Pulmonary artery endothelial cell (primary cell): ENCODE measurements around the gene GDPD5. TPM values are rescaled to one million over a fixed set of nuclear protein-coding genes. Genes with fewer than 3 reads are reported as not detected.

Experiments
- DNase-seq: peaks from one replicate; pipeline ENCODE4 v3.0.0-alpha.2; 2011; ENCODE audit warnings: low read depth, low spot score
- total RNA-seq: library from RNA; depleted of rRNA; stranded (reverse); fragments of >200 nt; gene quantifications from 2 replicates; pipeline ENCODE4 v1.2.3, GENCODE V29; 2014

The GDPD5 gene, protein sequence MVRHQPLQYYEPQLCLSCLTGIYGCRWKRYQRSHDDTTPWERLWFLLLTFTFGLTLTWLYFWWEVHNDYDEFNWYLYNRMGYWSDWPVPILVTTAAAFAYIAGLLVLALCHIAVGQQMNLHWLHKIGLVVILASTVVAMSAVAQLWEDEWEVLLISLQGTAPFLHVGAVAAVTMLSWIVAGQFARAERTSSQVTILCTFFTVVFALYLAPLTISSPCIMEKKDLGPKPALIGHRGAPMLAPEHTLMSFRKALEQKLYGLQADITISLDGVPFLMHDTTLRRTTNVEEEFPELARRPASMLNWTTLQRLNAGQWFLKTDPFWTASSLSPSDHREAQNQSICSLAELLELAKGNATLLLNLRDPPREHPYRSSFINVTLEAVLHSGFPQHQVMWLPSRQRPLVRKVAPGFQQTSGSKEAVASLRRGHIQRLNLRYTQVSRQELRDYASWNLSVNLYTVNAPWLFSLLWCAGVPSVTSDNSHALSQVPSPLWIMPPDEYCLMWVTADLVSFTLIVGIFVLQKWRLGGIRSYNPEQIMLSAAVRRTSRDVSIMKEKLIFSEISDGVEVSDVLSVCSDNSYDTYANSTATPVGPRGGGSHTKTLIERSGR
- 17.5 and 42.6 TPM in 2 replicates for total RNA-seq

DNA sequence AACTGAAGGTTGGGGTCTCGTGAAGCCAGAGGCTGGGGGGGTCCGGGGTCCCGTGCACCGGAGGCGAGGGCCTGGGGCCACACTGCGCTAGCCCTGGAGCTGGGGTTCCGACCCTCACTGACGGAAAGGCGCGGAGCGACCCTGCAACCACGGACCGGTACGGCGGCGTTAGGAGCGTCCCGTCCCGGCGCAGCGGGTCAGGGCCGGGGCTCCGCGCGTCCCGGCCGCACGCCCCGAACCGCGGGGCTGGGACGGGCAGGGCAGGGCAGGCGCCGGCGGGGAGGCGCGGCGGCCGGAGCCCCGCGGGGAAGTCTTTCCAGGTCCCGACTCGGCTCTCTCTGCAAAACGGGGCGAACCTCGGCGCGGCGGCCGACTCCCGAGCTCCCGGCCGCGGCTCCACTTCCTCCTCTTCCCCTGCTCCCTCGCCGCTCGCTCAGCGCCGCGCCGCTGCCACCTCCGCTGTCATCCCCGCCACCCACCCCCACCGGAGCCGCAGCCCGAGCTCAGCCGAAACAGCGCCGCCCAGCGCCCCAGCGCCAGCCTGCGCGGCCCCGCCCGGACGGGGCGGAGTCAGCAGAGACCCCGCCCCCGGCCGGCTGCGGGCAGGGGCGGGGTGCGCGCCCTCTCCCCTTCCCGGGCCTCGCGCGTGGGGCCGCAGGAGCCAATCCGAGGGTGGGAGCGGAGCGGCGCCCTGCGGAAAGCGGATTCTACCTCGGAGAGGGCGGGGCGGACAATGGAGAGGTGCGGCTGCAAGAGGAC lies at the start of gene GDPD5:
Gene GDPD5, minus strand, starts transcription at position 509 of the 759 bp plus-strand sequence. CDS start 48,206 bp downstream, outside the sequence.
- peak; percentile 24 for DNase-seq

DNA sequence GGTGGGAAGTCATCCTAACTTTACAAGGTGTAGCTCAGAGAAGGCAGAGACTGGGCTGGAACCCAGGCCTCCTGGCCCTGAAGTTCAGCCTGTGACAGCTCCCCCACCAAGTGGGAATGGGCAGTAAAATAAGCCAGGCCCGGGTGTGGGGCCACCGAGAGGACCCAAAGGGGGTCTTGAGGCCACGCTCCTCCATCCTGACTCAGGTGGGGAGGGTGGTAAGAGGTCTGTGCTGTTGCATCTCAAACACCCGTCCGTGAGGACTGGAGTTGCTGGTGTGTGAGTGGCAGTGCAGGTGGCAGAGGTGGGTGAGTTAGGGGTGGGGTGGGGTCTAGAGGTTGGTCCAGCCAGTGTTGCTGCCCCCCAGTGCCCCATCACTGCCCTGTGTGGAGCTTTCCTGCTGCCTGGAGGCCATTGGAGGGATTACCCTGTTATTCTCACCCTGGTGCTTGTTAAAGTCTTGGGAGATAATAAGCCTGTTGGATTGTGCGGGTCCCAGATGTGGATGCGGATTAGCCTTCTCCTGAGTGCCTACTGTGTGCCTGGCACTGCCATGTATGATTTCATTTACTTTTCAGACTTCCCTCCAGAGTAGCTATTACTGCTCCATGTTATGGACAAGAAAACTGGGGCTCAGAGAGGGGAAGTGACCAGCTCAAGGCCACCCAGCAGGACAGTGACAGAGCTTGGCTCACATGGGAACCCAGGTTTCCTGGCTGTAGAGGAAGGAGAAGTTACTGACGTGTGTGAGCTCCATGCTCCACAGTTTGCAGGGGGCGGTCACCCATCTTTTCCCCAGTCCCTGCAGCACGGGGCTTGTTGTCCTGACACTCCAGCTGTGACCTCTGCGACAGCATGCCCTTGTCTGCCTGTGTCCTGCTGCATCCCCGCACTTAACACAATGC lies 49.2 kb upstream of the GDPD5 start:
- DNase-seq, result no peak

DNA sequence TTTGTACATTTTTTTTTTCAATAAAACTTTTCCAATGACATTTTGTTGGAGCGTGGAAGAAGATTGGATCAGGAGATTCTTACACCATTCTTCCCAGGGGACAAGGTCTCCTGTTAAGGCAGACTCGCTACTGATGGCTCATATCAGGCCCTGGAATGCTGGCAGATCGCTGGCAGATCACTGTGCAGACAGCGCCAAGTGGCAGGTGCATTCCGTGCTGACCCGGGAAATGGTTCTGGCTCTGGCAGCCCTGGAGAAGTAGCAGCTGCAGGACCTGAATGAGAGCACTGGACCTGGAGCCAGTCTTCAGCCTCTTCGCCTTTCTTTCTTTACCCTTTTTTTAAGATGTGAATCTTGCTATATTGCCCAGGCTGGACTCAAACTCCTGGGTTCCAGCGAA lies 47.0 kb upstream of the GDPD5 start:
- no peak for DNase-seq

DNA sequence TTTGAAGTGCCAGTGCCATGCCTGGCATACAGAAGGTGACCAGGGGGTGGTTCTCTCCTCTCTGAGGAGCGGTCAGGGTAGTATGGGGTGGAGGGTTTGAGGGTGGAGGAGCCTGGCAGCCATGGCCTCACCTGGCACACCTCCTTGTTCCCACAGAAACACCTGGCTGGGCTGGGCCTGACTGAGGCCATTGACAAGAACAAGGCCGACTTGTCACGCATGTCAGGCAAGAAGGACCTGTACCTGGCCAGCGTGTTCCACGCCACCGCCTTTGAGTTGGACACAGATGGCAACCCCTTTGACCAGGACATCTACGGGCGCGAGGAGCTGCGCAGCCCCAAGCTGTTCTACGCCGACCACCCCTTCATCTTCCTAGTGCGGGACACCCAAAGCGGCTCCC lies 45.9 kb upstream of the GDPD5 start:
- DNase-seq, result no peak

DNA sequence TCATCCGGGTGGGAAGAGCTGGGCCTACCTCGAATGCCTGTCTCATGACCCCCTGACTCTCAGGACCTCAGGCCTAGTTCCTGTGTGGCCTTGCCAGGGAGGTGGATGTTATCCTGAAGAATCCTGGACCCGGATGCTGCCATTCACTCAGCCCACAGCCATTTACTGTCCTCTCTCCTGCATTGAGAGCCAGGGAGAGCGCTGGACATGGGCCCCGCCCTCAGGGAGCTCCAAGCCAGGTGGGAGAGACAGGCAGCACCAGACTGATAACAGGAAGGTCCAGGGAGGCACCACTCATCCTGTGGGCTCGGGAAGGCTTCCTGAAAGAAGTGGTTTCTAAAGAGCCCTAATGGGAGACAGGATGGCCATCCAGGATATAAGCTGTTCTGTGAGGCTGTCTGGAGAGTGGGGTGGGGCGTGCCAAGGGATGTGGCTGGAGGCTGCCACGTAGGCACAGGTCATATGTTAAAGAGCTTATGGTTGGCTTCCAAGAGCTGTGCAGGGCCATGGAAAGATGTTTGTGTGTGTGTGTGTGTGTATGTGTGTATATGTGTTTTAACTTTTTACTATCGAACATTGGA lies 44.9 kb upstream of the GDPD5 start:
- no peak for DNase-seq

DNA sequence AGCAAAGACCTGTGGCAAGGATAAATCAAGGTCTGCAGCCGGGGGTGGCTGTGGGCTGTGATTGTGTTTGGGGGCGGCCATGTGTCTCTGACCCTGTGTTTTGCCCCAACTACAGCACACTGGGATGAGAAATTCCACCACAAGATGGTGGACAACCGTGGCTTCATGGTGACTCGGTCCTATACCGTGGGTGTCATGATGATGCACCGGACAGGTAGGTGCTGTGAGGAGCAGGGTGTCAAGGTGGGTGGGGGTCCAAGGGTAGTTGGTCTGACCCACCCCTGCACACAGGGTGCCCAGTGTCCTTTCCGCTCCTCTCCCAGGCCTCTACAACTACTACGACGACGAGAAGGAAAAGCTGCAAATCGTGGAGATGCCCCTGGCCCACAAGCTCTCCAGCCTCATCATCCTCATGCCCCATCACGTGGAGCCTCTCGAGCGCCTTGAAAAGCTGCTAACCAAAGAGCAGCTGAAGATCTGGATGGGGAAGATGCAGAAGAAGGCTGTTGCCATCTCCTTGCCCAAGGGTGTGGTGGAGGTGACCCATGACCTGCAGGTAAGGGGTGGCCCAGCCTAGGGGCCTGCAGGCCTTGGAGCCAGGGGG lies 43.0 kb upstream of the GDPD5 start:
- no peak for DNase-seq

DNA sequence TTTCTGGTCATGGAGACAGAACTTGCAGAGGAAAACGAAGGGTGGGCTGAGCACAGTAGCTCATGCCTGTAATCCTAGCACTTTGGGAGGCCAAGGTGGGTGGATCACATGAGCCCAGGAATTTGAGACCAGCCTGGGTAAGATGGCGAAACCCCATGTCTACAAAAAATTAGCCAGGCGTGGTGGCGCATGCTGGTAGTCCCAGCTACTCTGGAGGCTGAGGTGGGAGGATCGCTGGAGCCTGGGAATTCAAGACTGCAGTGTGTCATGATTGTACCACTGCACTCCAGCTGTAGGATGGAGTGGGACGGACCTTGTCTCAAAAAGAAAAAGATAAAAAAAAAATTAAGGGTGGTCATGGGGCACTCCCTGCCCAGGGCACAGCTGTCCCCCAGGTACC lies 42.2 kb upstream of the GDPD5 start:
- no peak for DNase-seq

DNA sequence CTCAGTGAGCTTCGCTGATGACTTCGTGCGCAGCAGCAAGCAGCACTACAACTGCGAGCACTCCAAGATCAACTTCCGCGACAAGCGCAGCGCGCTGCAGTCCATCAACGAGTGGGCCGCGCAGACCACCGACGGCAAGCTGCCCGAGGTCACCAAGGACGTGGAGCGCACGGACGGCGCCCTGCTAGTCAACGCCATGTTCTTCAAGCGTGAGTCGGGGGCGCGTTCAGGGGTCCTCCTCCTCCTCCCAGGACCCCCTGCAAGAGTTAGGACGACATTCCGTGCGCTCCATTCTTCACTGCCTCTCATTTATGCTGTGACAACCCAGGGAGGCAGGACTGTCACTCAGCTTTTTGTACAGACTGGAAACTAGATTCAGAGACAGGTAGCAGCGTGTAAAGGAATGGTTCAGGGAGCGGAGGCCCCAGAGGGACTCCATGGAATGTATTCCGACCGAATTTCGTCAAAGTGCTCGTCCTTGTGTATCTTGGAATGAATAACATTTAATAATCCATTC lies 41.1 kb upstream of the GDPD5 start:
- DNase-seq, result no peak

DNA sequence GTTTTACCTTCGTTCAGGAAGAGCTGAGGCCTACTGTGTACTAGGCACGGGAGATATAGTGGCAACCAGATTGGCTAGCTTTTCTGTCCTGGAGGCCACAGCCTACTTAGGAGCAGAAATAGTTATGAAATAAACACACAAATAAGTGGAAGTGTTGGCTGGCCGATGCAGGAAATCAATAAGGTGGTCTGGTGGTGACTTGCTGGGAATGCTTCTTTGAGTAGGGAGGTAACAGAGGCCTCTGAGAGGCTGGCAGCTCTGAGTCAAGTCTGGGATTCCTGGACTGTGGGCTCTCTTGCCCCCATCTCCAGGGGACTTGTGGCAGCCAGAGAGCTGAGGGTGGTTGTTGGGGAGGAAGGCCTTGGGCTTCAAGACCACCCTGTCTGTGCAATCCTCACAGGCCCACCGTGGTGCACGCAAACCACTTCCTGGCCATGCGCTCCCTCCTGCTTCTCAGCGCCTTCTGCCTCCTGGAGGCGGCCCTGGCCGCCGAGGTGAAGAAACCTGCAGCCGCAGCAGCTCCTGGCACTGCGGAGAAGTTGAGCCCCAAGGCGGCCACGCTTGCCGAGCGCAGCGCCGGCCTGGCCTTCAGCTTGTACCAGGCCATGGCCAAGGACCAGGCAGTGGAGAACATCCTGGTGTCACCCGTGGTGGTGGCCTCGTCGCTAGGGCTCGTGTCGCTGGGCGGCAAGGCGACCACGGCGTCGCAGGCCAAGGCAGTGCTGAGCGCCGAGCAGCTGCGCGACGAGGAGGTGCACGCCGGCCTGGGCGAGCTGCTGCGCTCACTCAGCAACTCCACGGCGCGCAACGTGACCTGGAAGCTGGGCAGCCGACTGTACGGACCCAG lies 40.4 kb upstream of the GDPD5 start:
- DNase-seq, result no peak

DNA sequence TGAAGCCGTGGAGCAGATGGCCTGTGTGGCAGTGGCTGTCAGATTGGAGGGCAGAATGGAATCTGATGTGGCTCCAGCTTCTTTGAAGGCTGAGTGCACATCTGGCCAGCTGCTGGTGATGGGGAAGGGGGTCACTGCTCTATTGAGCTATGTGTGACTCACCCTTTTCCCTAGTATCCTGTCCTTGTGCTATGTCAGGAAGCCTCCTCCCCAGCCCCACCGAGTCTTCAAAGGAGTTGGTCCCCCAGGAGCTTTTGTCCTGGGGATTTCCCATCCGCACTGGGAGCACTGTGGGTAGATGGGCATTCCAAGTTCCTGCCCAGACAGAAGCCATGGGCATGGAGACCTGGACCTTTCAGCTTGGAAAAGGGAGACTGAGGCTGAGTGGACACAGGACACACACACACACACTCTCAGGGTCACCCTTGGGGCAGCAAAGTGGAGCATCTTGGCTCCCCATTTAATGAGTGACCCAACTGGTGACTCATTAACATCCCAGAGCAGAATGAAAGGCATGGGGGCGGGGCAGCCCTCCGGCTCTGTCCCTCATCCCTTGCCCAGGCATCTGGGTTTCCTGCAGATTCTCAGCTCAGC lies 39.6 kb upstream of the GDPD5 start:
- DNase-seq, result no peak

DNA sequence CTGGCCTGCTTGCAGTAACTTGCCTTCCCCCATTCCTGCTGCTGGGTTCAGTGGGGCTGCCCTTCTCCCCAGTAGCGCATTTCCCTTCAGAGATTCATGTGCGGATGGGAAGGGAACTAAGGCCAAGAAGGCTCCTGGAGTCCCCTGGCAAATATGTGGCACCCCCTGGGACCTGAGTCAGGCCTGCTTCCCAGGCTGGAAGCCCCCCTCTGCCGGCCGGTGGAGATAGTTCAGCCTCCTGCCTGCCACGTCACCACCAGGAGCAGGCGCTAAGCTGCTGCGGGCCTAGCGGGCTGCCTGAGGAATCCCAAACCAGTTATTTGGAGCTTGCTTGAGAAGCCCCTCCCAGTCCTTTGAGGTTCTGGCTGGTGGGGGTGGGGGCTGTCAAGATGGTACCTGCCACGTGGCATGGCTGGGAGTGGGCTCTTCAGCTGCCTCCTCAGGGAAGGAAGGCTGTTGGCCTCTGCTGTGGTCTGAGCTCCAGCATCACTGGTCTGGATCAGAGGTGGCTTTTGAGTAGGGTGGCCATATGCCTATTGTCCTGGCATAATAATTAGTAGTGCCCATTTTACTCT lies 38.3 kb upstream of the GDPD5 start:
- DNase-seq, result peak; percentile 58

DNA sequence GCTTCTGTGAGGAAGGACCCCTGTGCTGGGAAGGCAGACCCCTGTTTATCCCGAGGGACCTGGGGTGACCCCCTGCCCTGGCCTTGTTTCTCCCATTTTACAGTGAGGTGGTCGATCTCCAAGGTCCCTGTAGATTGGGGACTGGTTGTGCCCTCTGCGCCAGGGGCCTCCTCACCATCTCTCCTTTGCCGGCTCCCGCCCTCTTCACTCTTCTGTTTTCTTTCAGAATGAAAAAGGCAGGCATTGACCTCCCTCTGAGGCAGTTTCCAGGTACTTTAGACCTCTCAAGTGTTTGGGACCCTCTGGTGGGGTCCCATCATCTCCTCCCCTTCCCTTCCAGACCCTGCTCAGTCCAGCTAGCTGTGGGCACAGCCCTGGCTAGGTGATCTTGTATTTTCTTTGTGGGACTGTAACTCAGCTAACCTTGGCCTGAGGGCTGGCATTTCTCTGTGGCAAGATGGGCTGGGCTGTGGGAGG lies 37.8 kb upstream of the GDPD5 start:
- no peak for DNase-seq

DNA sequence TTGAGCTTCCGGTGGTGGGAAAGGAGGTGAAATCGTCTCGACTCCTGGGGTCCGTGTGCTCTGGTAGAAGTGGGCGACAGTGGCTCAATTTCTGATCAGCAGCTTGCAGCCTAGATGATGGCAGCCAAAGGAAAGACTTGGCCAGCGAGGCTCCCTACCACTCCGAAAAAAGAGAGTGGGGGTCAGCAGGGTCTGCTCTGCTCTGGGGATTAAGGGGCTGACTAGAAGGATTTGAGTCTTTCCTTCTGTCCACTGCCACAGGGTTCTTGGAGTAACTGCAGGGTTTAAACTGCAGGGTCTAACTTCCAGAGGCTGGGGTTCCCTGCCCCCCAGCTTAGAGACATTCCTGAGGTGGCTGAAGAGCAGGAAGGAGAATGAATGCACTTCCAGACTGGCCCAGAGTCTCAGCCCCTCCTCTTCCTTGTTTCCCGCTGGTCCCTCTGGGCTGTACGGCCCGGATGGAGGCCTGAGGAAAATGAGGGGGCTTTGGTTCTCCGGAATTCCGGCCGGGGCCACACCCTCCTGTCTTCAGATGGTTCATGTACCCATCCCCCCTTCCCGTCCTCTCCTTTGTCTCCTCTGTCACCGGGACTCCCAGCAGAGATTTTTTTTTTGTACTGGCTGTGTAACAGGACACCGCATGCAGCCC lies 37.2 kb upstream of the GDPD5 start:
- peak; percentile 43 for DNase-seq

DNA sequence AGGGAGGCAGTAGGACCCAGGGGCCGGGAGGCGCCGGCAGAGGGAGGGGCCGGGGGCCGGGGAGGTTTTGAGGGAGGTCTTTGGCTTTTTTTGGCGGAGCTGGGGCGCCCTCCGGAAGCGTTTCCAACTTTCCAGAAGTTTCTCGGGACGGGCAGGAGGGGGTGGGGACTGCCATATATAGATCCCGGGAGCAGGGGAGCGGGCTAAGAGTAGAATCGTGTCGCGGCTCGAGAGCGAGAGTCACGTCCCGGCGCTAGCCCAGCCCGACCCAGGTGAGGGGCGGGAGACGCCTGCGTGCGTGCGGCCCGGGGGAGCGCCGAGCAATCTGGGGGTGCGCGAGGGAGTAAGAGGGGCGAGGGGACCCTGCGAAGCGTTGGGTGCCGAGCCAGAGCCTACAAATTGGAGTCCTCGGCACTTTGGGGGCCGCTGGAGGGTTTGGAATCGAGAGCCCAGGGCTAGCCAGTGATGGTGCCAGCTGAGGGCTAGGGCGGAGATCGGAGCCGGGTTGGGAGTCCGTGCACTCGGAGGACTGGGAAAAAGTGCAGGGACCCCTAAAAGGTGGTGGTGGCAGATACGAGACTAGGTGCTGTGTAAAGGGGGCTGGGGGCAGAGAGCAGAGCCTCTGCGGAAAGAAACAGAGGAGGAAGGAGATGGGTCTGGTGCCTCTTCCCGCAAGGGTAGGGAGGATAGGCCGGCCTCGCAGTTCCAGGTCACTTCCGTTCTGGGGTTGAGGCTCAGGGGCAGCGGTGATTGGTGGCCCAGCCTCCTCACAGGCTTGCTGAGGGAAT lies 36.5 kb upstream of the GDPD5 start, which contains the start of gene SERPINH1:
Gene SERPINH1, plus strand, starts transcription at position 206 of the 788 bp plus-strand sequence. CDS start 4,097 bp downstream, outside the sequence.
- no peak for DNase-seq

DNA sequence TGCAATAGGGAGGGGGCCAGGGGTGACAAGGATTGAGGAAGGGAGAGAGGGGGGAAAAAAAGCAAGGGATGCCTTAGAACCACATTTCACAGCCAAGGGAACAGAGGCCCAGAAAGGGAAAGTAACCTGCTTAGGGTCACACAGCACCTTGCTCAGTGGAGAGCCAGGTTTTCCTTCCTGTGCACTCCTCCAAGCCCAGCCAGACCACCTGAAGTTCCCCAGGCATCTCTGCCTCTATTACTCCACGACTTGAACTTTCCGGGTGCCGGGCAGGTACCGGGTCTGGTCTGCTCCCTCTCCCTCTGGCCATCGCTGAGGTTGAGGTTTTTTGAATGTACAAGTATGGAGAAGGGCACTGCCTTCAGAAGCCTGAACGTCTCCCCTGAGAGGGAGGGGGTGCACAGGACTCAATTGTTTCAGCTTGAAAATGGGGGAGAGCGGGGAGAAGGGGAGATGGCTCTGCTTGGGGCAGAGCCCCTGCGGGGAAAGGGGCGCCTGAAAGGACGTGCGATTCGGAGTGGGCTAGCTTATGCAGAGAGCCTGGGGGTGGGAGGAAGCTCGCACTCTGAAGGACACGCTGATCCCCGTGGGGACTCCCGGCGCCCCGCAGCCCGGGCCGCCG lies 35.8 kb upstream of the GDPD5 start:
- no peak for DNase-seq

DNA sequence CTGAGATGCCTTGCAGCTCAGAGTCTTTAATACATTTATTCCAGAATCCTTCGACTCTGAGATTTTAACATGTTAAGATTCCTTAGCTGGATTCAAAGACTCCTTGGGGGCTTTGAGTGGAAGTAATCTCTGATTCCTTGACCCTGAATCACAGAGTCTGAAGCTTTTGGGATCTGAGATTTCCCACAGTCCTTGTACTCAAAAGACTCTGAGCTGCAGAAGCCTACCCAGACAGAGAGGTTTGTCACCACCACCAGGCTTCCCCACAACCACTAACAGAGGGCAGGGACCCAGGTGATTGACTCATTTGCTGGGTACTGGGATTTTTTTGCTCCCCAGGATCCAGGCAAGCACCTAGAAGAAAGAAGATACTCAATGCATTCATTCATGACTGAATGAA lies 34.9 kb upstream of the GDPD5 start:
- DNase-seq, result no peak
